ENCODE data around the gene FZR1.

The FZR1 gene

GRCh38 chr19:3505598-3506383 lies at the start of gene FZR1:
Gene FZR1, plus strand, starts transcription at chr19:3506311. Its CDS starts 16,679 bp downstream, at chr19:3522990.
- peak; percentile 100 for DNase-seq

DNA sequence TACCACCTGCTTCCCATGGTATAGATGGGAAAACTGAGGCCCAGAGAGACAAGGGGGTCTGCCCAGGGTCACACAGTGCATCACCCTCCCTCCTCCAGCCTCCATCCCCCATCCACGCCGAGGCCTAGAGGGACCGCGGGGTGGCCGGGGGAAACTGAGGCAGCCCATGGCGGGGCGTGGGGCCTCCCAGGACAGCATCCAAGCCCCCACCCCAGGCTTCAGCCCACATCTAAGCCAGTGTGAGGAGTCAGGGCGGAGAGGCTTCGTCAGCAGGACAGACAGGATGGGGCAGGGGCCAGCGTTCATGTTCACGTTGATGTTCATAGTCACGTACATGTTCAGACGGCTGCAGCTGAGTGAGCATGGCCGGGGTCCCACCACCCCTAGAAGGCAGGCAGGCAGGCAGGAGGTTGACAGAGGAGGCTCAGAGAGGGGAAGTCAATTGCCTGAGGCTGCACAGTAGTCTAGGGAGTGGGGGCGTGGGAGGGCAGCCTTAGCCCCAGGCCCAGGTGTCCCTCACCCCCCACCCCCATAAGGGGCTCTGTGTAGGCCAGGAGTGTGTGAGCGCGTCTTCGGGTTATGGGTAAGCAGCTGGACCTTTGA lies 49.1 kb upstream of the FZR1 start:
- DNase-seq: no peak

- no peak for DNase-seq
Measured at GRCh38 chr19:3457528-3458228, 48.4 kb upstream of the FZR1 start.

DNA sequence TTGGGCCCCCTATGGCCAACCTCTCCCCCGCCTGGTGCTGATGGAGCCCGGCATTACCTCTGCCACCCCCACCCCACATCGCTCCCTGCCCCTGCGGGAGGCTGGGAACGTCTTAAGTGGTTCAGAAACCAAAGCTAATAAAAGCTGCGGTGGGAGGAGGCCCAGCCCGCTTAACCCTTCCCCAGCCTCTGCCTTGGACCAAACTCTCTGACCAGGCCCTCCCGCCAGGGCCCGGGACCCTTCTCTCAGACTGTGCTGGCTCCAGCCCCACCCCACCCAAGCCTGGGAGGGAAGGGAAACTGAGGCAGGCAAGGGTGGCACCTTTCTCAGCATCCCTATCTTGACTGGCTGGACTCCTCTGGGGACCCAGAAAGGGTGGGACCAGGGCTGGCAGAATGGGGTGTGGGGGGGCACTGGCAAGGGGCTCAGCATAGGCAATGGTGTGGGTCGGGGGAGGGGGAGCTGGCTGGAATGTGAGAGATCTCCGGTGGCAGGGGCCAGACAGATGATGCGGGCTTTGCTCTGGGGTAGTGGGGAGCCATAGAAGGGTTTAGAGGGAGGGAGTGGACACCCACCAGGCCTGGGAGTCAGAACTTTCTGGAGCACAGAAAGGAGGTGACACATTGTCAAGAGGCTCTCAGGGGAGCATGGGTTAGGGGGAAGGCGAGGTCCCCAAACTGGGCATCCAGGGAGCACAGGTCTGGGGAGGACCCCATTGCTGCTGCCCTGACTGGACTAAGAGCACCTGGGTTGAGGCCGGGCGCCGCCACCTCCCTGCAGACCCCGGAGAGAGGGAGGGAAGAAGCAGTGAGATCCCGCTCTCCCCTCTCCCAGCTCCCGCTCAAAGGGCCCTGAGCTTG lies 47.7 kb upstream of the FZR1 start:
- DNase-seq: no peak

DNA sequence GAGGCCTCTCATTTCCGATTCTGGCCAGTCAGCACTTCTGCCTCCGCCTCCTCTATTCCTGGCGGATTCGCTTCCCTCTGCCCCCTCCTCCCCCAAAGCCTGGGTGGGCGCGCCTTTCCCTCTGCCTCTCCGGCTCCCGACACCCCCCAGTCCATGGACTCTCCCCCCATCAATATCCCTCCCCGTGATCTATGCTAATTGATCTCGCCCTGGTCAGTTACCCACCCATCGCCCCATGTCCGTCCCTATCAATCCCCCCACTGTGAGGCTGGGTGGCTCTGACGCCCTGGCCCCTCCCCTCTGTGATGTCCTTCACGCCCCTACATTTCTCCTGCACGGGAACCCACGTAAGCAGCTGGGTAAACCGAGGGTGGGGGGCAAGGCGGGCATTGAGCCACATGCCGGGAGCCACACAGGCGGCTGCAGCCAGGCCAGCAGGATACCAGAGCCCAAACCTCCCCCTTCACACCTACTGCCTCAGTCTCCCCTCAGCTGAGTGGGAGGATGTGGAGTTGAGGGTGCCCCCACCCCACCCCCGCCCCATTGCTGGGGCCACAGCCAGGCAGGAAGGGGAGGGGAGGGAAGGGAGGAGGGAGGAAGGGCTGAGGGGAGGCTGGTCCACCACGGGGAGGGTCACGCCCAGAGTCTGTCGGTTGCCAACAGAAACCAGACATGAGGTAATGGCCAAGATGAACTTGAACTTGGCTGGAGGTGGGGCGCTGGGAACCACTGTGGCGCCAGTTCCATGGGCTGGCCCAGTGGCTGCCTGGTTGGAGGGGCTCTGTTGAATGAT lies 46.8 kb upstream of the FZR1 start:
- no peak for DNase-seq

DNA sequence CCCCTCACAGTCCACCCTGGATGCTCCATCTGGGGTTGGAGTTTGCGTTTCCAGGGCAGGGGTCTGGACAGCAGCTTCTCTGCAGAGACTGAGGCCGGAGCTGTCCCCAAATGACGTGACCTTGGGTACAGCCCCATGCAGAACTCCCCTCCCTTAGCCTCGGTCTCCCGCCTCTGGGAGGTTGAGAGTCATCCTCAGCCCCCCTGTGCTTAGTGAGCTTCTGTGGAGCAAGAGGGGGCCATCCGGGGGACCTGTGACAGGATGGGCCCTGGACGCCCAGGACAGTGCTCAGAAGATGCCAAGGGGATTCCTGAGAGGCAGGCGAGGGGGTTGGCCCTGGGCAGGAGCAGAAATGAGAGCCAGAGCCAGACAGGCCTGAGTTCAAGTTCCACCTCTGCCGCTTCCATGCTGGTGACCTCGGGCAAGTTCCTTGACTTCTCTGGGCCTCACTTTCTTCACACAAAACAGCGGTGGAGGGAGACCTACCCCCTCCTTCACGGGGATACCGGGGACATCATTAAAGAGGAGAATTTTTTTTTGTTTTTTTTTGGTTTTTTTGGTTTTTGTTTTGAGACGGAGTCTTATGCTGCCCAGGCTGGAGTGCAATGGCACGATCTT lies 46.0 kb upstream of the FZR1 start:
- no peak for DNase-seq

- DNase-seq: no peak
Measured at GRCh38 chr19:3462991-3463713, 43.0 kb upstream of the FZR1 start.

DNA sequence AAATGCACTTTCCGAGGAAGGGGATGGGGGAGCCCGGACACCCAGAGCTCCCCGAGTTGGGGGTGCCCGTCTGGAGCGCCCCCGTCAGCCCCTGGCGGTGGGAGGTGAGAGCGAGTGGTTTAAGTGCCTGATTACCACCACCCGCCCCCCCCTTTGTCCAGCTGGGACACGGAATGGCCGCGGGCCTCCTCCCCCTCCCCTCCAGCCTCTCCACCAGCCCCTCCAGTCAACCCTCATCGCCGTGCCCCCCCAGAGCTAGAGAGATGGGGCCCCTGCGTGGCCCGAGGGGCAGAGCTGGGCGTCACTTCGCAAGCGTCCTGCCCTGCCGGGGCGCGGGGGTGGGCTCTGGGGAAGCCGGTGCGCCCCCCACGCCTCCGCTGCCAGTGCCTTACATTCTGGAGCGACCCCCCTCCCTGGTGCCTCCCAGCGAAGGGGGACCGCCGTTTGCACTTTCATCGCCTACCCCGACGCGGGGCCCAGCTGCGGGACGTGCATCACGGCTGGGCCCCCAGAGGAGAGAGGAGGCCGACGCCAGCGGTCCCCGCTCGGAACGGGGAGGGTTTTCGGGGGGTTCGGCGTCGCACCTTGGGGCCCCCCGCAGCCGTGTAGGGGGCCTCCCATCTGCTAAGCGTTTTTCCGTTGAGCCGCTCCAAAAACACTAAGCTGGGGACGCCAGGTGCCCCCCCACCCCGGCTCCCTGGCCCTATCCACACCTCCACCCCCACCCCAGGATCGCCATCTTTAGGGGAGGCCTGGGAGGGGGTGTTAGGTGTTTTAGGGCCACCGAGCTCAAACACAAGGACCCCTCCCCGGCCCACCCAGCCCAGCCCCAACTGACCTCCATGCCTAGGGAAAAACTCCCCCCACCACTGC lies 42.2 kb upstream of the FZR1 start:
- DNase-seq: no peak

- DNase-seq: no peak
Measured at GRCh38 chr19:3464587-3465235, 41.4 kb upstream of the FZR1 start.

DNA sequence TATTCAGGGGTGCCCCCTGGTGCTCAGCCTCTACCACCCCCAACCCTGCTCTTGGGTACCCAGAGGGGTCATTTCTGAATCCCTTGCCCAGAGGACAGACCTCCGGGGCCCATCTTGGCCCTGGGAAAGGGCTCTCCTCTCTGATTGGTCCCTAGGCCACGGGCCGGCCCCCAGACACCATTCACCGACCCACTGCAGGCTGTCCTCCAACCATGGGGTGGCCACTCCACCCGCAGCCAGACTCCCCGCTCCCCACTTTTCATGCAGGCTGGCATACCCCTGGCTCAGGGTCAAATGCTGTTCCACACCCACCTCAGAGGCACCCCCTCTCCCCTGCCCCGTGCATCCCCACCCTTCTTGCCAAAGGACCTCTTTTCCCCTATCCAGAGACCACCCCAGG lies 40.6 kb upstream of the FZR1 start:
- DNase-seq: no peak

DNA sequence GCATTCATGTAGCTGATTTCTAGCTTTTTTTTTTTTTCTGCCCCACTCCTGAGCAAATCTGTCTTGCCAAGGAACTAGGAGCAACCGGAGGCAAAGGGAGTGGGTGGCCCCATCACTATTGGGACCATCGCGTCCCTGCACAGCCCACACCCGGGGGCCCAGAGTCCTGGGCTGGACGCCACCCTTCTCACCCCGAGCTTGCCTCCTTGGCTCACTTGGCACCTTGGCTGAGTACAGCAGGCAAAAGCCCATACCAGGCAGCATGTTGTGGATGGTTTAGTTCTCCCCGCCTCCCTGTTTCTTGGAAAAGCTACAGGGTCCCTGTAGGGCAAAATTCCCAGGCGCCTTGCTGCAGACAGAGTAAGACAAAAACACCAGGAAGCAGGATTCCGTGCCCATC lies 39.5 kb upstream of the FZR1 start:
- DNase-seq: no peak

DNA sequence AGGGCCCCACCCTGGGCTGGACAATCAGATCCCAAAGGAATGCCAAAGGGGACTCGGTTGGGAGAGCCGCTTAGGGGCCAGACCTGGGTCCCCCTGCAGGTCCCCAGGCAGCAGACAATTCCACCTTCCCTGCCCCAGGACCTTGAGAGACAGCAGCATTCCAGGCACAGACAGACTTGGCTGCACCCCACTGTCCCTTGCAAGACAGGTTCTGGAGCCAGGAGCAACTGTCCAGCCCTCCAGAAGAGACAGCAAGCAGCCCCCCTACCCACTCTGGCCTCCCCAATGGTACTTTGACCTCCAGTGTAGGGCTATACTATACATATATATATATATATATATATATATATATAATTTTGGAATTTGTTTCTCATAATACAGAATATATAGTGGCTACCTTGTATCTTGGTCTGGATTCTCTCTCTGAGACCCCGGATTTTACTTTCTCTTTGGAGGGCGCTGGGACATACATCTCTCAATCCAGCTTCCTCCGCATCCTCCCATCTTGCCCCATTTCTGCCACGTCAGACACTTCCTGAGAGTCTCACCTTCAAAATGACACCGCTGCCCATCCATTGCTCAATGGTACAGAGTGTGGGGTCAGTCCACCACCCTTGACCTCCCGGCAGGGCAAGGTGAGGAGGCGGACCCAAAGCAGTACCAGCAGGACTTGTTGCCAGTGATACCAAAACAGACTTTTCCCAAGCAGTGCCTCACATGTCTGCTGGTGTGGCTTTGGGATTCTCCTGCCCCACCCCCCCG lies 38.5 kb upstream of the FZR1 start:
- DNase-seq: no peak

GRCh38 chr19:3468211-3468610 lies 37.9 kb upstream of the FZR1 start:
- no peak for DNase-seq

DNA sequence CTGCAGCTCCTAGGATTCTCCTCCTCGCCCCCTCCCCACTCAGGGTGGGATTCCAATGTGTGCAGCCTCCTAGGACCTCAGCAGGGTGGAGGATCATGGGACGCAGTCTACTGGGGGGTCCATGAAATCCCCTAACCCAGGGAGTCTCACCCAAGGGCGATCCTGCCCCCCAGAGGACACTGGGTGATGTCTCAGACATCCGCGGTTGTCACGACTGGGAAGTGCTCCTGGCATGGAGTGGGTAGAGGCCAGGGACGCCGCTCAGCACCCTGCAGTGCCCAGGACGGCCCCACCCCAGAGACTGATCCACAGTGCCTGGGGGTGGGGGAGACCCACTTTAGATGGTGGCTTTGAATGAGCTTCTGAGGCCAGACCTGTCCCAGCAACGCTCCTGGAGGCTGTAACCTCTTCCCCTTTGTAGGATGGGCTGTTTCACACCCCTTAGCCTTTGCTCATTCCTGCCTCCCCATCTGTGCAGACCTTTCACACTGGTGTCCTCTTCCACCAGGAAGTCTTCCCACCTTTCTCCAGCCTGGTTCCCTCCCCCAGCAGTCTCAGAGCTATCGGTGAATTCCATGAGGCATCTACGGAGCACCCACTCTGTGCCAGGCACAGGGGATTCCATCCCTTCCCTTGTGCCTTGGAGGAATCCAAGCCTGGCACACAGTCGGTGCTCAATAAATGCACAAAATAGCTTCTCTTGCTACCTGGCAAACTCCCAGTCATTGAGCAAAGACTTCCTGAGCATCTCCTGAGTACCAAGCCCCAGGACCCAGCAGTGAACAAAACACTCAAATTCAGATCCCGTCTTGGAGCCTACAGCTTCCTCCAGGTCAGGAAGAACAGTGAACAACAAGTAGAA lies 36.2 kb upstream of the FZR1 start:
- no peak for DNase-seq

GRCh38 chr19:3470500-3471128 lies 35.5 kb upstream of the FZR1 start:
- DNase-seq: no peak

GRCh38 chr19:3471954-3472655 lies 34.0 kb upstream of the FZR1 start:
- DNase-seq: no peak

- no peak for DNase-seq
Measured at GRCh38 chr19:3474010-3474409, 32.1 kb upstream of the FZR1 start.

Data from CD4-positive, alpha-beta T cell treated with Interleukin-15 for 1 hour (primary cell).